AG09319 (cell line): ENCODE measurements around the gene ACOXL.

ENCODE experiments used
- DNase-seq: peaks from one replicate; pipeline ENCODE4 v3.0.0-alpha.2; 2010; ENCODE audit warnings: low read depth; ENCODE audit errors: extremely low read depth
- TF ChIP-seq, protein P1 (sequence below): IDR thresholded peaks from 2 replicates; pipeline ENCODE4 v1.5.1; 2011; ENCODE audit warnings: low read depth, mild to moderate bottlenecking, inconsistent platforms, low read length, moderate library complexity

Gene ACOXL

DNA sequence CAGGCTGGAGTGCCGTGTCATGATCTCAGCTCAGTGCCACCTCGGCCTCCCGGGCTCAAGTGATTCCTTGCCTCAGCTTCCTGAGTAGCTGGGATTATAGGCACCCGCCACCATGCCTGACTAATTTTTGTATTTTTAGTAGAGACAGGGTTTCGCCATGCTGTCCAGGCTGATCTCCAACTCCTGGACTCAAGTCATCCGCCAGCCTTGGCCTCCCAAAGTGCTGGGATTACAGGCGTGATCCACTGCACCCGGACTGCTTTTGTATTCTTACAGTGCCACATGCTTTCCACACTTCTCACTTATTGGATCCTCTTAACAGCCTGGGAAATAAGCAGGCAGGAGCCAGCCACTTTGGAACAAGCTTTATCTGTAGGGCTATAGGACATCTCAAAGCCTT is 363.1 kb downstream of the ACOXL start:
- no peak for DNase-seq
- TF ChIP-seq, protein P1, sequence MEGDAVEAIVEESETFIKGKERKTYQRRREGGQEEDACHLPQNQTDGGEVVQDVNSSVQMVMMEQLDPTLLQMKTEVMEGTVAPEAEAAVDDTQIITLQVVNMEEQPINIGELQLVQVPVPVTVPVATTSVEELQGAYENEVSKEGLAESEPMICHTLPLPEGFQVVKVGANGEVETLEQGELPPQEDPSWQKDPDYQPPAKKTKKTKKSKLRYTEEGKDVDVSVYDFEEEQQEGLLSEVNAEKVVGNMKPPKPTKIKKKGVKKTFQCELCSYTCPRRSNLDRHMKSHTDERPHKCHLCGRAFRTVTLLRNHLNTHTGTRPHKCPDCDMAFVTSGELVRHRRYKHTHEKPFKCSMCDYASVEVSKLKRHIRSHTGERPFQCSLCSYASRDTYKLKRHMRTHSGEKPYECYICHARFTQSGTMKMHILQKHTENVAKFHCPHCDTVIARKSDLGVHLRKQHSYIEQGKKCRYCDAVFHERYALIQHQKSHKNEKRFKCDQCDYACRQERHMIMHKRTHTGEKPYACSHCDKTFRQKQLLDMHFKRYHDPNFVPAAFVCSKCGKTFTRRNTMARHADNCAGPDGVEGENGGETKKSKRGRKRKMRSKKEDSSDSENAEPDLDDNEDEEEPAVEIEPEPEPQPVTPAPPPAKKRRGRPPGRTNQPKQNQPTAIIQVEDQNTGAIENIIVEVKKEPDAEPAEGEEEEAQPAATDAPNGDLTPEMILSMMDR = no peak

DNA sequence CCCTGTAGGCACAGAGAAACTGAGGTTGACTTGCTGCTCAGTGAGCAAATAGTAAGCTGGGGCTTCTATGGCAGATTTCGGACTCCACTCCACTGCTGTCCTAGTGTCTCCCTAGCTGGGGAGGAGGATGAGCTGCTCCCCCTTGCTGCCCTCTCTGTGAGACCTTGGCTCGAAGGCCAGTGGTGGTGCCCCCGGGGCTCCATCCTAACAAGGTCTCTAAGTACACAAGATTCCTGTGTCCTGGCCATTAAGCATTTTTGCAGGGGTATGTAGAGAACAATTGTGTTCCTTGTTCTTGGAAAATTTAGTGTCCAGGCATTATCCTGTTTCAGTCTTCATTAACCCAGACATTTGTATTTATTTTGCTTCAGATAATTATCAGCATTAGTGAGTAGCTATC is 367.0 kb downstream of the ACOXL start:
- TF ChIP-seq, protein P1 = no peak
- no peak for DNase-seq

DNA sequence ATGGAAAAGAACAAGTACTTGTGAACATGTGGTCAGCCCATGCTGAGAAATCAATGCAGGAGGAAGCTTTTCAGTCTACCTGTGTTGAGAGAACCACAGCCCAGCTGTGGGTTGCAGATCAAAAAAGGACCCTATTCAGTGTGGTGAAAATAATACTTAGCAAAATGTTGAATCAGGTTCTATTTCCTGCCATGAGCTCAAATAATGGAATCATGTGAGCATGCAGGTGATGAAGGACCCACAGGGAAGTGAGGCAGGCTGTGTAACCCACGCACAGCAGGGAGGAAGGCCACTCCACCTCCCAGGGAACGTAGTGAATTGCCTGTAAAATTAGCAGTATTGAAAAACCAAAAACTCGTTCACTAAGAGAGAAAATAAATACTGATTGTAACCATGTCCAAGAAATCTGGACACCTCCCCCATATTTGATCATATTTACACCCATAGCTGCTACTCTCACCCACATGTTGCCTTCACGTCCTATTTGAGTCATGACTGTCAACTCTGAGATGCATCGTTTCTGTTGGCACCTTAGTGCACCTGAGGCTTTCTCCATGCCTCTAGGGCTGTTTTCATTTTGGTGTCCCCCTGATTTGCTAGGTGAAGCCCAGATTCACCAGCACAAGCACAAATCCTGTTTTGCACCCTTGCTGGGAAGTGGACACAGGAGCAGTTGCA is 367.9 kb downstream of the ACOXL start:
- no peak for DNase-seq
- TF ChIP-seq, protein P1 = no peak

DNA sequence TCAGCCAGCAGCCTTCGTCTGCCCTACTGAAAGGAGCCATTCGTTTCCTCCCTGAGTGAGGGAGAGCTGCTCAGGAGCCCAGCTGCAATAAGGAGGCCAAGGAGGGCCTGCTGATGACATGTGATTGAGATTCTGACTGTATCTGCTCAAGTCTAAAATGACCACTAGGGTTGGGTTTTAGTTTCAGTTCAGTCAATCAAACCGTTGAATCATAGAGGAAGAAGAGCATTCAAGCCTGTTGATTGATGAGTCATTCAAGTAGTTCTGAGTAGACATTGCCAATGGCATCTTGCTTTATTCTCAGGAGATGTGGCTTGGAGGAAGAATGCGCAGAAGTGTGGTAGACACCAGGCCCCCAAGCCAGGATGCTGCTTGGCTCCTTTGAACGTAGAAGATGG is 368.4 kb downstream of the ACOXL start:
- DNase-seq = no peak

DNA sequence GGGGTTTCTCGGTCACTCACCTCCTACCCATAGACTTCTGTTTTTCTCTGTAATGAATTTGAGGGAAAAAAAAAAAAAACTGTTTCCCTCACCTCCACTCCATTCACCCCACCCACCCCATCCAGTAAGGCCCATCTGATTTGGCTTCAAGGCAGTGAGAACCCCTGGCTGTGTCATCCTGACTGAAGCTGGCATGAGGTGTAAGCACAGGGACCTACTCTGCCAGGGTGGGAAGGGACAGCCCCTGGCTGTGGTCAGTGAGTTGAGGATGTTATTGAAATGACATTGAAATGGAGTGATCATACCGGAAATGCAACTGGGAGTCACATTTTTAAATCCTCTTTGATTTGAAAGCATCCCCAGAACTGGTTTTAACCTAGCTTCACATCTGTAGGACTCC is 369.2 kb downstream of the ACOXL start:
- no peak for DNase-seq
- TF ChIP-seq, protein P1 = no peak

More for the DNA sequence above, 368.4 kb downstream of the ACOXL start:
- TF ChIP-seq, protein P1 = no peak

DNA sequence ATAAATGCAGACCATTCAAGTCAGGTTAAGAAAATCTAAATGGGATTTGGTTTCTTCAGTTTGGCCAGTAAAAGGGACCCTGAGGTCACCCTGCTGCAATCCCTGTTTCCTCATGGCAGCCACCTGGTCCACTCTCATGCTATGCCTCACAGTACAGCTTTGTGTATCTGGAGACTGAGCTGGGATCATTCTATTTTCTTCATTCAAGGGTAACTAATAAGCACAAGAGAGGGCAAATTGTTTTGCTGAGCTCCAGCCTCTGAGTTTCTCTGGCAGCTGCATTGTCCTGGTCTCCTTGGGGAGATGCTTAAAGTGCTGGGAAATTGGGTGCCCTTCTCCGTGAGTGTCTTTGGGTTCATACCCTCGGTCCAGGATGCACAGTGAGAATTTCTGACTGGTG is 369.8 kb downstream of the ACOXL start:
- TF ChIP-seq, protein P1 = no peak

DNA sequence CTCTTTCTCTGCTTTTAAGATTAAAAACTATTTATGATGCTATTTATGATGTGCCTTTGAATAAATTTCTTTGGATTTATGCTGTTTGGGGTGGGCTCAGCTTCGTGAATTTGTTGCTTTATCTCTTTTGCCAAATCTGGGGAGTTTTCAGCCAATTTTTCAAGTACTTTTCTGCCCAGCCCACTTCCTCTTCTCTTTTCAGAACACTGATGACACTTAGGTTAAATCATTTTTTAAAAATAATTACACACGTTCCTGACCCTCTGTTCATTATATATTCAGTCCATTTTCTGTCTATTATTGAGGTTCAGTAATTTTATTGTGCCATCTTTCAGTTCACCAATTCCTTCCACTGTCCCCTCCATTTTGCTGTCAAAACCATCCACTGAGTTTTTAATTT is 373.6 kb downstream of the ACOXL start:
- no peak for DNase-seq
- TF ChIP-seq, protein P1 = no peak

More for the DNA sequence above, 369.8 kb downstream of the ACOXL start:
- no peak for DNase-seq
